Measurements from ENCODE around the gene FIP1L1. TPM values are rescaled to one million over a fixed set of nuclear protein-coding genes. Genes with fewer than 3 reads are reported as not detected.

Gene FIP1L1
- total RNA-seq, 1 experiment from 2014 or later = 68.0 TPM

DNA sequence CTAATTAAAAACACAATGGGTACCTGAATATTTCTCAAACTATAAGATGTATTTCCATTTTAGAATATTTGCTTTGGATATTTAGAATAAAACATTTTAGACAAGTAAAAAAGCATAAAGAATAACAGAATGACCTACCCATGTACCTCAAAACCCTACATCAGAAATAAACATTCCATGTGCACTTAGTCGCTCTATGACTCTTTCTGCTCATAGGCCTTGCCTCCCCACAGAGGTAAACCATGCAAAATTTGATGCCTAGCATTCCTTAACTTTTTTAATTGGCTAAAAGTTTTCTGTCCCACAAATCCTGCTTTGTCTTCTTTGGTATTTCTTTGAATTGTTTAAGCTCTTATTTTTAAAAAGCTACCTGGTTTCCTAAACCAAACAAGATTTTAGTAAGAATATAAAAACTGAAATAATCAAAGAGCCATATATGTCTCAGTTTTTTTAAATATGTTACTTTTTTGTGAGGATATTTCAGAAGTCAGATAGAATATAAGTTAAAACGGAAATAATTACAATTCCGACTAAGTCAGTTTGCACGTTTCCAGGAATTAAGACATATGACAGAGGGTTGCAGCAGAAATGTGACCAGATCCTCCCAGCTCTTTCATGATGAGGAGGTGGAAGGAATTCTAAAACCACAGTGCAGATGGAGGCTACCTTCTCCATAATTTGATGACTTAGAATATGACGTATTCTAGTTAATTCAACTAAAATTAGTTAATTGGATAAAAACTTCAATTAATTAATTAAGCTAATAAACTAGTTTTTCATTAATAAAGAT lies 102.5 kb downstream of the FIP1L1 start:
- H3K9me3 Mint-ChIP-seq = no peaks in the 10 kb centered on the region; a peak in 1 of 5 replicates
- Histone ChIP-seq H2BK20ac (ENCODE audit: low read depth, low read length, poor library complexity, severe bottlenecking) (no peak overlapping the region), H3K9me3 (ENCODE audit: control insufficient read depth, low read depth, low read length) (no peaks in the 10 kb centered on the region), H2BK5ac (ENCODE audit: insufficient read length, low read length) (no peak overlapping the region), H3K27me3 (ENCODE audit: insufficient read depth, low read length) (no peaks in the 10 kb centered on the region), H3K23ac (ENCODE audit: insufficient read length, low read depth, low read length) (no peak overlapping the region), H3T11ph (ENCODE audit: low read length) (no peak overlapping the region), H4K91ac (ENCODE audit: insufficient read length, low read depth, low read length) (no peak overlapping the region), H4K8ac (replicated peaks; ENCODE audit: insufficient read length, low read depth, low read length) (no peak overlapping the region), H3K18ac (ENCODE audit: insufficient read length, low read depth, low read length) (no peak overlapping the region), H3K4me2 (ENCODE audit: insufficient read depth, insufficient read length, low read length) (no peak overlapping the region), H4K5ac (ENCODE audit: insufficient read length, low read depth, low read length) (no peak overlapping the region), H3K14ac (ENCODE audit: insufficient read depth, low read length) (no peak overlapping the region), H4K20me1 (ENCODE audit: control insufficient read depth, insufficient read depth, insufficient read length) (no peaks in the 10 kb centered on the region), H2BK120ac (ENCODE audit: low read depth, low read length, poor library complexity, severe bottlenecking) (no peak overlapping the region), H3K27ac (ENCODE audit: insufficient read length, low read depth, low read length) (no peak overlapping the region), H3K4me1 (ENCODE audit: insufficient read depth, low read length) (peaks cover 7% of the 10 kb centered on the region), H3K79me2 (ENCODE audit: insufficient read depth, low read length) (no peaks in the 10 kb centered on the region), H2BK12ac (ENCODE audit: insufficient read length, low read depth, low read length) (no peak overlapping the region), H2AK5ac (ENCODE audit: insufficient read length, low read length) (no peak overlapping the region), H3K9ac (ENCODE audit: extremely low read depth, insufficient read length, low read length) (no peak overlapping the region), H3K23me2 (ENCODE audit: insufficient read length, low read depth, low read length, poor library complexity, severe bottlenecking) (no peaks in the 10 kb centered on the region), H3K4ac (ENCODE audit: low read depth, low read length) (no peak overlapping the region), H3K56ac (ENCODE audit: insufficient read length, low read depth, low read length) (no peak overlapping the region), H2AFZ (ENCODE audit: low read length) (no peak overlapping the region), H2BK15ac (ENCODE audit: low read depth, low read length) (no peak overlapping the region), H3K79me1 (ENCODE audit: insufficient read depth, low read depth, low read length, poor library complexity, severe bottlenecking) (no peaks in the 10 kb centered on the region)
- peaks cover 58 to 67% of the 10 kb centered on the region in 2 experiments for H3K4me1 Mint-ChIP-seq
- no peak for DNase-seq
- peaks cover 0 to 15% (median 0%) of the 10 kb centered on the region in 3 experiments; a peak in 2 of 7 replicates for H3K36me3 Mint-ChIP-seq (ENCODE audit: insufficient read depth in 1 of 3, low read depth in 3 of 3)
- no peak overlapping the region for H3K27ac Mint-ChIP-seq
- TF ChIP-seq, protein P1, sequence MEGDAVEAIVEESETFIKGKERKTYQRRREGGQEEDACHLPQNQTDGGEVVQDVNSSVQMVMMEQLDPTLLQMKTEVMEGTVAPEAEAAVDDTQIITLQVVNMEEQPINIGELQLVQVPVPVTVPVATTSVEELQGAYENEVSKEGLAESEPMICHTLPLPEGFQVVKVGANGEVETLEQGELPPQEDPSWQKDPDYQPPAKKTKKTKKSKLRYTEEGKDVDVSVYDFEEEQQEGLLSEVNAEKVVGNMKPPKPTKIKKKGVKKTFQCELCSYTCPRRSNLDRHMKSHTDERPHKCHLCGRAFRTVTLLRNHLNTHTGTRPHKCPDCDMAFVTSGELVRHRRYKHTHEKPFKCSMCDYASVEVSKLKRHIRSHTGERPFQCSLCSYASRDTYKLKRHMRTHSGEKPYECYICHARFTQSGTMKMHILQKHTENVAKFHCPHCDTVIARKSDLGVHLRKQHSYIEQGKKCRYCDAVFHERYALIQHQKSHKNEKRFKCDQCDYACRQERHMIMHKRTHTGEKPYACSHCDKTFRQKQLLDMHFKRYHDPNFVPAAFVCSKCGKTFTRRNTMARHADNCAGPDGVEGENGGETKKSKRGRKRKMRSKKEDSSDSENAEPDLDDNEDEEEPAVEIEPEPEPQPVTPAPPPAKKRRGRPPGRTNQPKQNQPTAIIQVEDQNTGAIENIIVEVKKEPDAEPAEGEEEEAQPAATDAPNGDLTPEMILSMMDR (conservative IDR thresholded peaks at IDR 0.05) = no peak
- H3K27me3 Mint-ChIP-seq (ENCODE audit: low read depth) = no peaks in the 10 kb centered on the region; the same call in 1 of the 2 replicates
- no CpG with 5 or more reads among the region's 5 CpGs for WGBS (ENCODE audit: extremely low coverage, insufficient read length, low lambda C conversion rate)
- H3K4me3 Mint-ChIP-seq = no peak overlapping the region

Measured in H9 (cell line).